GM23248 (cell line): Measurements from ENCODE around the gene RTEL1. TPM values are rescaled to one million over a fixed set of nuclear protein-coding genes. Genes with fewer than 3 reads are reported as not detected.

Experiments used
- DNase-seq: peaks from one replicate; pipeline ENCODE4 v3.0.0-alpha.2; 2015
- H2AFZ ChIP-seq: fragments of 200-600 bp; sonication (generic); 2 replicates; pipeline ENCODE4 v1.6.1; 2016; ENCODE audit warnings: antibody characterized with exemption
- H3F3A ChIP-seq: fragments of 200-600 bp; sonication (generic); 2 replicates; pipeline ENCODE4 v1.6.1; 2016; ENCODE audit warnings: mild to moderate bottlenecking, antibody characterized with exemption, mixed run types; ENCODE audit not compliant: insufficient read depth
- H3K27ac ChIP-seq: fragments of 200-600 bp; sonication (generic); 2 replicates; pipeline ENCODE4 v1.5.1; 2016; ENCODE audit warnings: mild to moderate bottlenecking
- H3K27me3 ChIP-seq: fragments of 200-600 bp; sonication (generic); replicated peaks from 2 replicates; pipeline ENCODE4 v1.6.1; 2016; ENCODE audit warnings: mild to moderate bottlenecking; ENCODE audit not compliant: insufficient read depth
- H3K36me3 ChIP-seq: fragments of 200-600 bp; sonication (generic); 2 replicates; pipeline ENCODE4 v1.6.1; 2016; ENCODE audit warnings: low read depth, mild to moderate bottlenecking
- H3K4me1 ChIP-seq: fragments of 200-600 bp; sonication (generic); 2 replicates; pipeline ENCODE4 v1.6.1; 2016; ENCODE audit warnings: mild to moderate bottlenecking; ENCODE audit not compliant: insufficient read depth
- H3K4me2 ChIP-seq: fragments of 200-600 bp; sonication (generic); one replicate; pipeline ENCODE4 v1.6.1; 2016; ENCODE audit warnings: mild to moderate bottlenecking; ENCODE audit not compliant: unreplicated experiment
- H3K4me3 ChIP-seq: fragments of 200-600 bp; sonication (generic); 2 replicates; pipeline ENCODE4 v1.5.1; 2016; ENCODE audit warnings: mild to moderate bottlenecking
- H3K79me2 ChIP-seq: fragments of 200-600 bp; sonication (generic); 2 replicates; pipeline ENCODE4 v1.6.1; 2016; ENCODE audit warnings: mild to moderate bottlenecking; ENCODE audit not compliant: insufficient read depth
- H3K9ac ChIP-seq: fragments of 200-600 bp; sonication (generic); 2 replicates; pipeline ENCODE4 v1.6.1; 2016; ENCODE audit warnings: mild to moderate bottlenecking
- H3K9me2 ChIP-seq: fragments of 200-600 bp; sonication (generic); 2 replicates; pipeline ENCODE4 v1.6.1; 2016; ENCODE audit warnings: mixed run types, mild to moderate bottlenecking, moderate library complexity; ENCODE audit not compliant: insufficient read depth
- H3K9me3 ChIP-seq: fragments of 200-600 bp; sonication (generic); one replicate; pipeline ENCODE4 v1.6.1; 2017; ENCODE audit warnings: low read depth
- H4K20me1 ChIP-seq: fragments of 200-600 bp; sonication (generic); 2 replicates; pipeline ENCODE4 v1.6.0; 2016; ENCODE audit not compliant: insufficient read depth
- EZH2 ChIP-seq: fragments of 200-600 bp; sonication (generic); IDR thresholded peaks from 2 replicates; pipeline ENCODE4 v1.6.1; 2018; ENCODE audit warnings: antibody characterized with exemption, mild to moderate bottlenecking; ENCODE audit not compliant: insufficient read depth, poor library complexity, severe bottlenecking
- EZH2phosphoT487 ChIP-seq: fragments of 200-600 bp; sonication (generic); IDR thresholded peaks from 2 replicates; pipeline ENCODE4 v1.6.1; 2018; ENCODE audit warnings: antibody characterized with exemption, moderate library complexity, mild to moderate bottlenecking, low read depth; ENCODE audit not compliant: insufficient read depth
- WGBS, 2 experiments: methylation state at CpG; one replicate each; pipeline ENCODE4 v1.1.6; 2015 to 2017; ENCODE audit warnings: low lambda C conversion rate in 2 of 2, low coverage in 1 of 2; ENCODE audit errors: missing lambda C conversion rate in 2 of 2; 5-methylcytosine and 5-hydroxymethylcytosine counted together
- in situ Hi-C: fragments of 300-500 bp; cut with MboI; formaldehyde crosslinking; loops from 2 replicates; pipeline ENCODE4 v1.15.0; 2020
- polyA plus RNA-seq: library from polyadenylated mRNA; unstranded; fragments of >200 nt; fragmentation: Nextera tagmentation; extraction: Ambion mirVana; gene quantifications from 2 replicates; pipeline ENCODE4 v1.2.1, GENCODE V29; 2016
- total RNA-seq: library from RNA; depleted of rRNA; stranded (reverse); fragments of >200 nt; shearing (Covaris generic); gene quantifications from 2 replicates; pipeline ENCODE4 v1.2.3, GENCODE V29; 2014

Gene RTEL1
- total and polyA plus RNA-seq, 2 experiments from 2014 or later, result 8.6 to 15.6 TPM

DNA sequence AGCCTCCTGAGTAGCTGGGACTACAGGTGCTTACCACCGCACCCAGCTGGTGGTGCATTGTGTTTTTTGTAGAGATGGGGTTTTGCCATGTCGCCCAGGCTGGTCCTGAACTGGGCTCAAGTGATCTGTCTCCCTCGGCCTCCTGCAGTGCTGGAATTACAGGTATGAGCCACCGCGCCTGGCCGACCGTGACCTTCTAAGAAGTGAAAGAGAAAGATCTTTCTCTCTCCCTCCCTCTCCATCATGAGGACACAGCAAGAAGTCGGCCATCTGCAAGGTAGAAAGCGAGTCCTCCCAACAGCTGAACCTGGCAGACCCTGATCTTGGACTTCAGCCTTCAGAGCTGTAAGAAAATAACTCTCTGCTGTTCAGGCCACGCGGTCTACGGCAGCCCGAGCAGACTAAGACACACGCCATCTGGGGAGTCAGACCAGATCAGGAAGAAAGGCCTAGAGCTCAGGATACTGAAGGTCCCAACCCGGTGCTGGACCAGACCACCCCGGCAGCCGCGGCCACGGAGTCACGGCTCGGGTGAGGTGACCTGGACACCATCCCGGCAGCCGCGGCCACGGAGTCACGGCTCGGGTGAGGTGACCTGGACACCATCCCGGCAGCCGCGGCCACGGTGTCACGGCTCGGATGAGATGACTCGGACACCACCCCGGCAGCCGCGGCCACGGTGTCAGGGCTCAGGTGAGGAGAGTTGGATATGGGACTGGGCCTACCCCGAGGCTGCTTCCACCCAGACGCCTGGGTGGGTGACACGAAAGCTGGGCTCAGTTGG is 40.8 kb upstream of the RTEL1 start:
- no peak overlapping the region for H2AFZ ChIP-seq
- H3K4me2 ChIP-seq, result no peak overlapping the region

GRCh38 chr20:63617876-63618265 is 40.2 kb upstream of the RTEL1 start:
- H3K4me3 ChIP-seq, result no peak overlapping the region
- H4K20me1 ChIP-seq, result no peaks in the 10 kb centered on the region
- peaks cover 5% of the 10 kb centered on the region; the same call in 1 of the 2 replicates for H3K36me3 ChIP-seq
- no peak overlapping the region for H3K27ac ChIP-seq
- H2AFZ ChIP-seq, result no peak overlapping the region
- no peaks in the 10 kb centered on the region for H3K9me3 ChIP-seq
- H3K4me2 ChIP-seq, result no peak overlapping the region
- no peaks in the 10 kb centered on the region for H3K9me2 ChIP-seq
- WGBS, 2 experiments, result 96 to 97% methylated on average over 8 of the region's 8 CpGs
- no peak overlapping the region for H3K9ac ChIP-seq
- H3K4me1 ChIP-seq, result no peaks in the 10 kb centered on the region
- peaks cover 85% of the 10 kb centered on the region for H3K79me2 ChIP-seq
- H3F3A ChIP-seq, result no peaks in the 10 kb centered on the region
- DNase-seq, result no peak
- TF ChIP-seq EZH2 (no peak), EZH2phosphoT487 (no peak)
- no peaks in the 10 kb centered on the region for H3K27me3 ChIP-seq
- in situ Hi-C loops, result no loop called here

More for the DNA sequence above, 40.8 kb upstream of the RTEL1 start:
- H3F3A ChIP-seq, result no peaks in the 10 kb centered on the region
- no peak for DNase-seq
- no peaks in the 10 kb centered on the region for H4K20me1 ChIP-seq
- 94 to 96% methylated on average over 24 to 41 of the region's 41 CpGs for WGBS, 2 experiments
- no peaks in the 10 kb centered on the region for H3K9me3 ChIP-seq
- H3K4me1 ChIP-seq, result no peaks in the 10 kb centered on the region
- in situ Hi-C loops, result no loop called here
- no peaks in the 10 kb centered on the region for H3K9me2 ChIP-seq
- peaks cover 5% of the 10 kb centered on the region; the same call in 1 of the 2 replicates for H3K36me3 ChIP-seq
- no peaks in the 10 kb centered on the region for H3K27me3 ChIP-seq
- H3K4me3 ChIP-seq, result no peak overlapping the region
- TF ChIP-seq EZH2 (no peak), EZH2phosphoT487 (no peak)
- H3K27ac ChIP-seq, result no peak overlapping the region
- H3K9ac ChIP-seq, result no peak overlapping the region
- H3K79me2 ChIP-seq, result peaks cover 85% of the 10 kb centered on the region

DNA sequence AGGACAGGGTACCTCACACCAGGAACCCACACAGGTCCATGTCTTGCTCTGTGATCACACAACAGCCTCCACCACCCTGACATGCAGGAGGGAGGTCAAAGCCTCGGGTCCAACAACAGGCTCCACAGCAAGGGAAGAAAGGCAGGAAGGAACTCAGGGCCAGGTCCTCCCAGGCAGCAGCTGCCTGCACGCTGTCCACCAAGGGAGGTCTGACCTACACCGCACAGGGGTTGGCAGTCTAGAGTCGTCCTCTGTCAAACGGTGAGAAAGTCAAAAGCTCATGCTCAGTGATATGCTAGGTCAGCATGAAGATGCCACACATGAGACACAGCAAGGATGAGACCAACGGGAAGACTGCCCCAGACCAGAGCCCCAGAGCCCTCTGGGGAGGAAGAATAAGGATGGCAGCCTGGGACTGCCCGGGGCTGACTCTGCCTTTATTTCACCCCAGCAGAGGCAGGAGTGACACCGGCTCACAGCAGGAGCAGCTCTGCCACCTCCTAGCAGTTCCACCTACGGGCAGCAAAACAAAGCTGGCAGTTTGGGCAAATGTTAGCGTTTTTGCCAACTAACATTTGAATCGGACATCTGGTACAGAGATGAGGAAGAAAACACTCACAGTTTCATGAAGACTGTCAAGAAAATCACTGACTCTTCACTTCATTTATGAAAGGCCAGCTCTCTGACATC is 39.7 kb upstream of the RTEL1 start:
- Histone ChIP-seq H4K20me1 (no peaks in the 10 kb centered on the region), H3F3A (no peaks in the 10 kb centered on the region), H3K79me2 (peaks cover 85% of the 10 kb centered on the region), H3K4me2 (no peak overlapping the region), H3K4me1 (no peaks in the 10 kb centered on the region), H3K9ac (no peak overlapping the region), H3K4me3 (no peak overlapping the region), H3K9me3 (no peaks in the 10 kb centered on the region), H3K36me3 (peaks cover 5% of the 10 kb centered on the region; the same call in 1 of the 2 replicates), H3K27ac (no peak overlapping the region), H3K9me2 (no peaks in the 10 kb centered on the region), H2AFZ (no peak overlapping the region), H3K27me3 (no peaks in the 10 kb centered on the region)
- DNase-seq, result no peak
- in situ Hi-C loops, result no loop called here
- WGBS, 2 experiments, result 91 to 95% methylated on average over 11 of the region's 11 CpGs
- TF ChIP-seq EZH2, result no peak
- TF ChIP-seq EZH2phosphoT487, result no peak

DNA sequence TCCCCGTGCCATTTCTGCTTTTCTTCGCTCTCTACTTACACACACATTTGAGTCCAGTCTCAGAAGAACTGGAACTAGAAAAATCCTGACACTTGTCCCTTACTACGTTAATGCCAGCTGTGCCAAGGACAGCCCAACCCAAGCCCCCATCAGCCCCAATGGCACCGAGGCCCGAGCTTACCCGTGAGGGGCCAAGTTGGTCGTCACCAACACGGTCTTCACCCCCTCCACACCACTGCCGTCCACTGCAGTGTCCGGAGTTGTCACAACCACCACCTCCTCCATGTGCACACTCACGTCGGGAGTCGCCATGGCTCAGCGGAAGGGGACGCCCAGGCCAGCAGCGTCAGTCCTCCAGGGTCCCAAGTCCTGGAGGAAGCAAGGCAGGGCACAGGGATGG is 39.0 kb upstream of the RTEL1 start:
- H3K79me2 ChIP-seq, result peaks cover 85% of the 10 kb centered on the region
- peaks cover 5% of the 10 kb centered on the region; the same call in 1 of the 2 replicates for H3K36me3 ChIP-seq
- H3K9ac ChIP-seq, result no peak overlapping the region
- no peak overlapping the region for H3K27ac ChIP-seq
- H3K4me1 ChIP-seq, result no peaks in the 10 kb centered on the region
- no peaks in the 10 kb centered on the region for H3K27me3 ChIP-seq
- no peaks in the 10 kb centered on the region for H3K9me3 ChIP-seq
- in situ Hi-C loops, result no loop called here
- WGBS, 2 experiments, result 94 to 98% methylated on average over 16 of the region's 16 CpGs
- no peak overlapping the region for H2AFZ ChIP-seq
- no peak overlapping the region for H3K4me3 ChIP-seq
- H3K4me2 ChIP-seq, result no peak overlapping the region
- no peaks in the 10 kb centered on the region for H3K9me2 ChIP-seq
- DNase-seq, result no peak
- TF ChIP-seq EZH2phosphoT487, result no peak
- TF ChIP-seq EZH2, result no peak
- no peaks in the 10 kb centered on the region for H4K20me1 ChIP-seq
- H3F3A ChIP-seq, result no peaks in the 10 kb centered on the region
